IPS-15b (cell line): ENCODE results near the gene TRMT112.

Experiments
- H3K27me3 ChIP-seq: one replicate; pipeline ENCODE4 v1.6.1; 2013; ENCODE audit warnings: low read length; ENCODE audit not compliant: control insufficient read depth, insufficient read depth
- H3K36me3 ChIP-seq: one replicate; pipeline ENCODE4 v1.6.1; 2013; ENCODE audit warnings: low read length; ENCODE audit not compliant: control insufficient read depth, insufficient read depth
- H3K4me1 ChIP-seq: one replicate; pipeline ENCODE4 v1.6.1; 2013; ENCODE audit warnings: mild to moderate bottlenecking, low read length; ENCODE audit not compliant: control insufficient read depth, insufficient read depth
- H3K4me3 ChIP-seq: one replicate; pipeline ENCODE4 v1.5.1; 2013; ENCODE audit warnings: low read depth, low read length
- H3K9ac ChIP-seq: one replicate; pipeline ENCODE4 v1.6.1; 2013; ENCODE audit warnings: low read depth, mild to moderate bottlenecking, low read length
- H3K9me3 ChIP-seq: one replicate; pipeline ENCODE4 v1.6.1; 2013; ENCODE audit warnings: mild to moderate bottlenecking, low read length; ENCODE audit not compliant: control insufficient read depth, insufficient read depth

Gene TRMT112

GRCh38 chr11:64317325-64317960, at the start of gene TRMT112:
TRMT112 (minus strand) TSS chr11:64317559; CDS start chr11:64317526, 33 bp downstream.
- Histone ChIP-seq H3K9me3 (no peaks in the 10 kb centered on the region), H3K36me3 (peaks cover 36% of the 10 kb centered on the region), H3K4me1 (no peaks in the 10 kb centered on the region), H3K27me3 (no peaks in the 10 kb centered on the region), H3K9ac (peak within 1 kb of the TSS; percentile 87), H3K4me3 (peak within 1 kb of the TSS; percentile 92)

DNA sequence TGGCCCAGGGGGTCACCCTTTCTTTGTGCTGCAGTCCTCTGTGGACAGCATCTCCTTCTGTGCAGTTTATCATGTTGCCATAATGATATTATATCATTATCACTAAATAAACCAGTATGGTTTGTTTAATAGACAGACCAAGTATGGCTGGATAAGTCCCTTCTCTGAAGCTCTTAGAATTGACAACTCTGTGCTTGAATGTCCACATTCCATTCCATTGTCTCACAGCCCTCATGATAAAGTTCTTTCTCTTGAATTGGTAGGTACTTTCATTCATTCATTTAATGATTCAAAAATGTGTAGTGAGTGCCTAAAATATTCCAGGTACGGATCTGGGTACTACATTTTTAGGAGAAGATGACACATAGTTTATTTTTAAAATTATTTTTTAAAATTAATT, 49.4 kb upstream of the TRMT112 start:
- no peak overlapping the region for H3K9ac ChIP-seq
- H3K4me3 ChIP-seq, result no peak overlapping the region
- no peaks in the 10 kb centered on the region for H3K27me3 ChIP-seq
- H3K9me3 ChIP-seq, result no peaks in the 10 kb centered on the region
- H3K36me3 ChIP-seq, result peaks cover 17% of the 10 kb centered on the region
- H3K4me1 ChIP-seq, result no peaks in the 10 kb centered on the region

- Histone ChIP-seq H3K36me3 (peaks cover 18% of the 10 kb centered on the region), H3K27me3 (no peaks in the 10 kb centered on the region), H3K9me3 (no peaks in the 10 kb centered on the region), H3K4me1 (no peaks in the 10 kb centered on the region), H3K9ac (no peak overlapping the region), H3K4me3 (no peak overlapping the region)
These were observed 47.6 kb upstream of the TRMT112 start for GRCh38 chr11:64364911-64365310.

GRCh38 chr11:64364435-64364834, 47.1 kb upstream of the TRMT112 start:
- Histone ChIP-seq H3K4me3 (no peak overlapping the region), H3K9me3 (no peaks in the 10 kb centered on the region), H3K9ac (no peak overlapping the region), H3K27me3 (no peaks in the 10 kb centered on the region), H3K4me1 (no peaks in the 10 kb centered on the region), H3K36me3 (peaks cover 18% of the 10 kb centered on the region)

DNA sequence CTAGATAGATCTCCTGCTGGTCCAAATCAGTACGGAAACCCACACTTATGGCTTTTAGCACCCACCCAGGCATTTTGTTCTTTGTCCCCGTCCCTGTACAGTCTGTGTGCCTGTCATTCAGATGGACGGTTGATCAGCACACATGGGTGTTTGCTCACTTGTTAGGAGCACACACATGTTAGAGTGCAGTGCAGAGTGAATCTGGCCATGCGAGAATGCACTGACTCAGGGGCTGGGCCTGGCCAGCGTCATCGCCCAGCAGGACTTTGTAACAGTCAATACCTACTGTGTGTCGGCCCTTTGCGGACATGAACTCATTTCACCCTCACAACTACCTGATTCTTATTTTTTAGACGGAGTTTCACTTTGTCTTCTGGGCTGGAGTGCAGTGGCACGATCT, 45.0 kb upstream of the TRMT112 start:
- no peaks in the 10 kb centered on the region for H3K4me1 ChIP-seq
- H3K36me3 ChIP-seq, result peaks cover 15% of the 10 kb centered on the region
- no peaks in the 10 kb centered on the region for H3K27me3 ChIP-seq
- no peak overlapping the region for H3K9ac ChIP-seq
- no peak overlapping the region for H3K4me3 ChIP-seq
- no peaks in the 10 kb centered on the region for H3K9me3 ChIP-seq

DNA sequence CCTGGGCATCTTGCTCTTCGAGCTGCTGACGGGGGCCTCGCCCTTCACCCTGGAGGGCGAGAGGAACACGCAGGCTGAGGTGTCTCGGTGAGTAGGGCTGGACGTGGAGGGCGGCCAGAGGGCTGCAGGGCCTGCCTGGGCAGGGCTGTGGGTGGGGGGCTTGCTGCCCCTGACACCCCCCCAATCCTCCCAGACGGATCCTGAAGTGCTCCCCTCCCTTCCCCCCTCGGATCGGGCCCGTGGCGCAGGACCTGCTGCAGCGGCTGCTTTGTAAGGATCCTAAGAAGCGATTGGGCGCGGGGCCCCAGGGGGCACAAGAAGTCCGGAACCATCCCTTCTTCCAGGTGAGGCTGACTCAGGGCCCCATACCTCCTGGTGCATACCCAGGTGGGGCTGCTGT, 44.3 kb upstream of the TRMT112 start:
- no peaks in the 10 kb centered on the region for H3K27me3 ChIP-seq
- peaks cover 15% of the 10 kb centered on the region for H3K36me3 ChIP-seq
- H3K9ac ChIP-seq, result no peak overlapping the region
- H3K4me1 ChIP-seq, result peaks cover 1% of the 10 kb centered on the region
- no peaks in the 10 kb centered on the region for H3K9me3 ChIP-seq
- H3K4me3 ChIP-seq, result no peak overlapping the region

DNA sequence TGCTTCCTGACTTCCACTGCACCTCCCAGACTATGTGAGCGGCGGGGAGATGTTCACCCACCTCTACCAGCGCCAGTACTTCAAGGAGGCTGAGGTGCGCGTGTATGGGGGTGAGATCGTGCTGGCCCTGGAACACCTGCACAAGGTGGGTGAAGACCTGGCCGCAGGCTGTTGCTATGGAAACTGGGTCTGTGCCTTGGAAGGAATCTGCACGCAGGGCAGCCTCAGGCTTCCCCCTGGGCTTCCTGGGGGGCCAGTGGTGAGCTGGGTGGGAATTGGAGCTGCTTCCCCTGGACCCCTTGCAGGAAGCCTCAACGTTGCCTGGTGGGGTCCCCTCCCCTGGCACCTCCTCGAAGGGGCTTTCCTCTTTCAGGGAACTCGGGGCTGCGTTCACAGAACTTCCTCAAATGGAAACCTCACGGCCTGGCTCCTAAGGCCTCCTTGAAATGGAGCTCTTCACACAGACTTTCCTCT, 43.1 kb upstream of the TRMT112 start:
- peaks cover 15% of the 10 kb centered on the region for H3K36me3 ChIP-seq
- no peak overlapping the region for H3K9ac ChIP-seq
- H3K4me1 ChIP-seq, result peaks cover 2% of the 10 kb centered on the region
- H3K27me3 ChIP-seq, result no peaks in the 10 kb centered on the region
- H3K9me3 ChIP-seq, result no peaks in the 10 kb centered on the region
- H3K4me3 ChIP-seq, result no peak overlapping the region

- H3K4me1 ChIP-seq, result peaks cover 6% of the 10 kb centered on the region
- H3K36me3 ChIP-seq, result peaks cover 13% of the 10 kb centered on the region
- no peaks in the 10 kb centered on the region for H3K27me3 ChIP-seq
- no peaks in the 10 kb centered on the region for H3K9me3 ChIP-seq
- peak overlapping the region; percentile 85 for H3K4me3 ChIP-seq
- no peak overlapping the region for H3K9ac ChIP-seq
These were observed 42.5 kb upstream of the TRMT112 start for GRCh38 chr11:64359712-64360445.

DNA sequence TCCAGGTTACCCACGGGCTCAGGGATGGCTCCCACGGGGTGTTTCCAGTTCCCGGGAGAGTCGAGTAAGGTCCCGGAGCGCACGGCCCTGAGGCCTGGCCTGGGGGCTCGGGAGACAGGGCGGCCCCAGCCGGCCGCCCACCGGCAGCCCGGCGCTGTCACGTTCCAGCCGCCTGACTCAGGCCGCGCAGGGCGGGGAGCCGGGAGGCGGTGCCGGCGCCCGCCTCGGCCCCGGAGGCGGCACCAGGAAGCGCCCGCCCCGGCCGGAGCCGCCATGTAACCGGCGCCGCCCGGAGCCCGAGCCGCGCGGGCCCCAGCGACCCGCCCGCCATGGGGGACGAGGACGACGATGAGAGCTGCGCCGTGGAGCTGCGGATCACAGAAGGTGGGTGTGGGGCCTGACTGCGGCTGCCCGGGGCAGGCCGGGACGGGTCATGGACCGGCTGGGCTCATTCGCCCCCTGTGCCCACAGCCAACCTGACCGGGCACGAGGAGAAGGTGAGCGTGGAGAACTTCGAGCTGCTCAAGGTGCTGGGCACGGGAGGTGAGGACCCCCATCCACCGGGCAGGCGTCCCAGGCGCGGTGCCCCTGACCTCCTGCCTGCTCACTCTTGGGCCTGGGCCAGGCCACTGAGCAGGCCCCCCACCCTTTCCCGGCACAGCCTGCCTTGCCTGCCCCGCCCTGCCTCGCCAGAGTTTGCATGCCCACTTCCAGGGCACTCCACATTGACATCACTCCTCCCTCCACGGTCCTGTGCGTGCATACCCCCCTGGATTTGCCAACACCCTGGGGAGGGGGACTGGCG, 41.8 kb upstream of the TRMT112 start, which contains the start of gene RPS6KA4:
TSS of gene RPS6KA4 (plus strand) at position 256 of the 805 bp plus-strand sequence. CDS start at position 330, 74 bp downstream.
- H3K9me3 ChIP-seq, result no peaks in the 10 kb centered on the region

GRCh38 chr11:64358536-64358906, 41.2 kb upstream of the TRMT112 start:
- no peaks in the 10 kb centered on the region for H3K27me3 ChIP-seq
- H3K9ac ChIP-seq, result no peak overlapping the region
- H3K4me1 ChIP-seq, result peaks cover 6% of the 10 kb centered on the region
- H3K4me3 ChIP-seq, result peak overlapping the region; percentile 85
- peaks cover 15% of the 10 kb centered on the region for H3K36me3 ChIP-seq
- no peaks in the 10 kb centered on the region for H3K9me3 ChIP-seq

More for the DNA sequence above, 41.8 kb upstream of the TRMT112 start, which contains the start of gene RPS6KA4:
- Histone ChIP-seq H3K4me1 (peaks cover 6% of the 10 kb centered on the region), H3K36me3 (peaks cover 13% of the 10 kb centered on the region), H3K9ac (peak within 1 kb of the TSS; percentile 76), H3K27me3 (no peaks in the 10 kb centered on the region), H3K4me3 (peak within 1 kb of the TSS; percentile 85)

DNA sequence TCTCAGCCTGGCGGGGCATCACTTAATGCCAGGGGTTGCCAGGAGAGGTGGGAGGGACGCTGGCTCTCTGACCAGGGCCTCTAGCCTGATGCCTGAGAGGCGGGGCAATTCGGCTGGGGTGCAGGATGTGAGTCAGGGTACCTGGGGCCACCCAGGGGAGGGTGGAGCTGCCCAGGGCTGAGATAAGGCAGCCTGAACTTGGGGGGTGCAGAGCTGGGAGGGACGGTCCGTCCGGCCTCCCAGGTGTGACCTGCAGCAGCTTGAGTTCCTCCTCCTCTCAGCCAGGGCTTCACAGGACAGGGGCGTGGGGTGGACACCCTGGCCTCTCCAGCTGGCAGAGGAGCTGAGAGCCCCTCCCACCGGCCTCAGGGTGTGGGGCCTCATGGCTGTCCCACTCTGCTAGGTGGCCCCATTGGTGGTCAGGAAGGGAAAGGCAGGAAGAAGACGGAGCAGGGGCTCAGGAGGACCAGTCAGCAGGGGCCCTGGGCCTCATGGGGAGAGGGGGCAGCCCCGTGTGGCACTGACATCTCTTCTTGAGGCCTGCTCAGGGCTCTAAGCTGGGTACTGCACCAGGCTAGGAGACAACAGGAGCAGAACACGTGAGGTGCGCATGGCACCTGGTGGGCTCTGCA, 40.7 kb upstream of the TRMT112 start:
- Histone ChIP-seq H3K4me1 (peaks cover 6% of the 10 kb centered on the region), H3K9me3 (no peaks in the 10 kb centered on the region), H3K9ac (no peak overlapping the region), H3K4me3 (no peak overlapping the region), H3K27me3 (no peaks in the 10 kb centered on the region), H3K36me3 (peaks cover 16% of the 10 kb centered on the region)
